SKM-1 (cell line): ENCODE measurements around the gene STRN4.

Experiments
- DNase-seq: peaks from one replicate; lab custom pipeline; 2025; ENCODE audit not compliant: unreplicated experiment; lab: John Stamatoyannopoulos, UW

STRN4 gene

DNA sequence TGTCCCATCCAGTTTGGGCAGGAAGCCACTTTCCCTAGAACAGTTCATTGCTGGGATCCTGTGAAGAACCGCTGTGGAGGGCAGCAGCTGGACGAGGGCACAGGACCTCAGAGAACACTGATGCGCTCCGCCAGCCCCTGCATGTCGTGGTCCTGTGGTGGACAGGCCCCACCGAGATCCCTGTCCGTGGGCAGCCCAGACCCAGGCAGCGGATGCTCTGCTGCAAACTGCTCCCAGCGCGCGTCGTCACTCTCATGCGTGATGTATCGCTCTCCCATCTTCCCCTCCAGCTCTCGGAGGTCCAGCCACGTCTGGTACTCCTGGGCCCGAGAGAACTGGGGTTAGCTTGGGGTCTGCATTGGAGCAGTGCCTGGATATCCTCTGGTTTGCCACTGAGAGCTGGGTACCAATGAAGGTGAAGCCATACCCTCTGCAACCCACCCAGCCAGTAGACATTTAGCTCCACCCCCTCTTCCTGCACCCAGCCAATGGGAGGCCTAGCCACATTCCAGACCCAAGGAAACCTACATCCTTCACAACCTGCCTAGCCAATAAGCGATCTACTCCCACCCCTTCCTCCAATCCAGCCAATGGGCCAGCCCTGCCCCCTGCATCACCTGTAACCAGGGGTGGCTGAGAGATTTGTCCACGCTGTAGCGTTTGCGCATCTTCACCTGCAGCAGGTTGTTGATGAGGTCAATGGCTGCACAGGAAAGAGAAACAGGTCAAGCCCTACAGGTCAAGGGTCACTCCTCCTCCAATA is 71.7 kb downstream of the STRN4 start:
- DNase-seq: no peak

DNA sequence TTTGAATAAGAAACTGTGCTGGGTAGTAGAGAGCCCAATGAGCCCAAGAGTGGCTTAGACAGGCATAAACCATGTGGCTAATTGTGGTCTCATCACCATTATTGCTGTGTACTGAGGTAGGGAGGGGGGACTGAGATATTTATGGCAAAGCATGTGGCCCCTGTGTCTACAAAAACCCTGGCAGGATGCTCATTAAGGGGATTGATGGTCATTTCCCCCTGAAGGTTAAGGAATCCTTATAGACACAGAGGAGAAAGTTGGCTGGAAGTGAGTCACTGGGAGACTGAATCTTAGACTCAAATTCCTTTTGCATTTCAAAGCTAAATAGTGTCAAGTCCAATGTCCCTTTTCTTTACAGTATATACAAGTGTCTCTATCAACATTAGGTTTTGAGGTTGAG is 75.4 kb downstream of the STRN4 start:
- DNase-seq: no peak
